Lower leg skin (tissue), 4 donors: ENCODE measurements around the gene TCHP. TPM values are rescaled to one million over a fixed set of nuclear protein-coding genes. Genes with fewer than 3 reads are reported as not detected.
"Not testable (repeated sequence)": the region's sequence is repeated elsewhere in the genome, so short reads cannot be mapped to it uniquely, and the experiment has no call there.

Source experiments
- DNase-seq, 2 donors: peaks; one replicate each; pipeline ENCODE4 v3.0.0-alpha.2; 2019; ENCODE audit warnings: low spot score in 2 of 2
- H3K4me3 ChIP-seq: fragments of 200-600 bp; sonication (generic); 2 replicates; pipeline ENCODE4 v1.5.1; 2017; ENCODE audit warnings: mild to moderate bottlenecking, low read depth; ENCODE audit not compliant: poor library complexity, severe bottlenecking
- CTCF ChIP-seq, 3 donors: fragments of 450-650 bp; IDR thresholded peaks; one replicate each; pipeline ENCODE4 v1.5.1; 2016; ENCODE audit warnings: antibody characterized with exemption in 3 of 3, mild to moderate bottlenecking in 3 of 3, moderate library complexity in 2 of 3
- POLR2A ChIP-seq, 2 donors: fragments of 450-650 bp; IDR thresholded peaks; one replicate each; pipeline ENCODE4 v1.6.1; 2016 to 2017; ENCODE audit warnings: antibody characterized with exemption in 2 of 2, mild to moderate bottlenecking in 1 of 2, moderate library complexity in 1 of 2
- WGBS, 2 donors: methylation state at CpG; one replicate each; pipeline ENCODE4 v1.1.5; 2018; 5-methylcytosine and 5-hydroxymethylcytosine counted together
- intact Hi-C: fragments of 100-400 bp; cut with DNase I; formaldehyde crosslinking; loops from one replicate; pipeline ENCODE4 v1.15.0; 2023; ENCODE audit warnings: low total_unique reads
- total RNA-seq, 4 donors: library from RNA; depleted of rRNA; stranded (reverse); fragments of >200 nt; gene quantifications; one replicate each; pipeline ENCODE4 v1.1.0, GENCODE V29; 2016

The TCHP gene
- total RNA-seq, 4 donors from 2014 or later = 28.3 to 61.5 (median 36.3) TPM

GRCh38 chr12:109861689-109862314 lies 38.3 kb upstream of the TCHP start:
- TF ChIP-seq CTCF (IDR thresholded peaks at IDR 0.05) = no peak
- TF ChIP-seq POLR2A (IDR thresholded peaks at IDR 0.05) = no peak
- no peak for DNase-seq
- intact Hi-C loops = no loop called here
- no peak overlapping the region for H3K4me3 ChIP-seq
- WGBS, 2 donors = 79 to 82% methylated on average over 17 of the region's 17 CpGs

- DNase-seq, H3K4me3 ChIP-seq, intact Hi-C loops: not testable (repeated sequence)
- WGBS, 2 donors = 89 to 93% methylated on average over 9 of the region's 9 CpGs
Observed at GRCh38 chr12:109862491-109862890, 37.6 kb upstream of the TCHP start.

GRCh38 chr12:109863847-109864712 lies 36.0 kb upstream of the TCHP start:
- H3K4me3 ChIP-seq = no peak overlapping the region
- WGBS, 2 donors = 63 to 70% methylated on average over 9 of the region's 9 CpGs
- DNase-seq = no peak
- intact Hi-C loops = no loop called here
- TF ChIP-seq CTCF (IDR thresholded peaks at IDR 0.05) (no peak), POLR2A (IDR thresholded peaks at IDR 0.05) (no peak)

- 56 to 59% methylated on average over 3 of the region's 3 CpGs for WGBS, 2 donors
- H3K4me3 ChIP-seq = no peak overlapping the region
- peak in 1 of 2 donors; percentile 59 for DNase-seq
- TF ChIP-seq CTCF (IDR thresholded peaks at IDR 0.05) (no peak), POLR2A (IDR thresholded peaks at IDR 0.05) (no peak)
- intact Hi-C loops = no loop called here
Observed at GRCh38 chr12:109864916-109865315, 35.2 kb upstream of the TCHP start.

GRCh38 chr12:109868182-109869051 lies 31.7 kb upstream of the TCHP start:
- WGBS, 2 donors = 57 to 58% methylated on average over 9 of the region's 9 CpGs
- H3K4me3 ChIP-seq = no peak overlapping the region
- TF ChIP-seq CTCF (IDR thresholded peaks at IDR 0.05) (no peak), POLR2A (IDR thresholded peaks at IDR 0.05) (no peak)
- intact Hi-C loops = no loop called here
- DNase-seq = no peak

- no peak for TF ChIP-seq POLR2A (IDR thresholded peaks at IDR 0.05)
- no peak for TF ChIP-seq CTCF (IDR thresholded peaks at IDR 0.05)
- 56 to 59% methylated on average over 2 of the region's 2 CpGs for WGBS, 2 donors
- H3K4me3 ChIP-seq = no peak overlapping the region
- intact Hi-C loops = no loop called here
- no peak for DNase-seq
Observed at GRCh38 chr12:109870648-109871047, 29.4 kb upstream of the TCHP start.
